Thymus (tissue), 11 donors: Measurements from ENCODE around the gene CDKL5. TPM values are rescaled to one million over a fixed set of nuclear protein-coding genes. Genes with fewer than 3 reads are reported as not detected.

Experiments used
- DNase-seq, 9 donors: peaks; one replicate each; pipeline ENCODE4 v3.0.0-alpha.2; 2013; ENCODE audit warnings: low spot score in 9 of 9, low read depth in 6 of 9, missing footprints in 1 of 9
- H3K27ac ChIP-seq, 2 donors: one replicate each; pipeline ENCODE4 v1.5.1; 2013; ENCODE audit warnings: control low read depth in 1 of 2, low read depth in 1 of 2, low read length in 1 of 2, mild to moderate bottlenecking in 1 of 2, moderate library complexity in 1 of 2
- H3K27me3 ChIP-seq, 2 donors: one replicate each; pipeline ENCODE4 v1.5.1; 2013; ENCODE audit warnings: low read length in 1 of 2; ENCODE audit not compliant: control insufficient read depth in 2 of 2, insufficient read depth in 1 of 2
- H3K36me3 ChIP-seq, 2 donors: one replicate each; pipeline ENCODE4 v1.5.1; 2013; ENCODE audit warnings: low read length in 1 of 2, mild to moderate bottlenecking in 1 of 2, moderate library complexity in 1 of 2; ENCODE audit not compliant: control insufficient read depth in 2 of 2, insufficient read depth in 2 of 2
- H3K4me1 ChIP-seq, 2 donors: one replicate each; pipeline ENCODE4 v1.5.1; 2013; ENCODE audit warnings: low read length in 2 of 2; ENCODE audit not compliant: control insufficient read depth in 2 of 2, insufficient read depth in 2 of 2
- H3K4me3 ChIP-seq, 2 donors: one replicate each; pipeline ENCODE4 v1.5.1; 2013; ENCODE audit warnings: low read length in 2 of 2, control low read depth in 1 of 2, mild to moderate bottlenecking in 1 of 2
- H3K9me3 ChIP-seq, 2 donors: one replicate each; pipeline ENCODE4 v1.5.1; 2013; ENCODE audit warnings: low read length in 1 of 2, mild to moderate bottlenecking in 1 of 2; ENCODE audit not compliant: control insufficient read depth in 2 of 2, insufficient read depth in 1 of 2
- WGBS: extraction: QIAGEN DNeasy Blood & Tissue Kit; methylation state at CpG from one replicate; pipeline ENCODE4 v1.1.7; 2013; 5-methylcytosine and 5-hydroxymethylcytosine counted together
- polyA plus RNA-seq: library from polyadenylated mRNA; stranded (reverse); fragments of 200-250 nt; gene quantifications from one replicate; pipeline ENCODE4 v1.2.3, GENCODE V29; 2013
- total RNA-seq: library from RNA; stranded (reverse); fragments of 120-200 nt; gene quantifications from one replicate; pipeline ENCODE4 v1.2.4, GENCODE V29; 2013
- donor health status: healthy.

CDKL5 gene
- total and polyA plus RNA-seq, 2 donors: 0.98 to 4.5 TPM

- DNase-seq: no peak
- H3K4me1 ChIP-seq: no peaks in the 10 kb centered on the region
- WGBS: 97% methylated on average over 2 of the region's 2 CpGs
These were observed 120.4 kb downstream of the CDKL5 start for GRCh38 chrX:18545771-18546170.

GRCh38 chrX:18548996-18549395 is 123.6 kb downstream of the CDKL5 start:
- 99% methylated on average over 3 of the region's 3 CpGs for WGBS
- H3K9me3 ChIP-seq: no peaks in the 10 kb centered on the region
- H3K36me3 ChIP-seq: no peaks in the 10 kb centered on the region
- no peaks in the 10 kb centered on the region for H3K4me1 ChIP-seq
- H3K27me3 ChIP-seq: no peaks in the 10 kb centered on the region
- no peak overlapping the region for H3K4me3 ChIP-seq
- no peak for DNase-seq
- H3K27ac ChIP-seq: no peak overlapping the region

More at GRCh38 chrX:18545771-18546170, 120.4 kb downstream of the CDKL5 start:
- H3K4me3 ChIP-seq: no peak overlapping the region
- H3K27me3 ChIP-seq: no peaks in the 10 kb centered on the region
- H3K27ac ChIP-seq: no peak overlapping the region
- H3K36me3 ChIP-seq: no peaks in the 10 kb centered on the region
- H3K9me3 ChIP-seq: no peaks in the 10 kb centered on the region

- 94% methylated on average over 1 of the region's 1 CpG for WGBS
- Histone ChIP-seq H3K9me3 (no peaks in the 10 kb centered on the region), H3K27me3 (no peaks in the 10 kb centered on the region), H3K27ac (no peak overlapping the region), H3K36me3 (no peaks in the 10 kb centered on the region), H3K4me3 (no peak overlapping the region), H3K4me1 (no peaks in the 10 kb centered on the region)
- no peak for DNase-seq
These were observed 124.2 kb downstream of the CDKL5 start for GRCh38 chrX:18549643-18550042.

DNA sequence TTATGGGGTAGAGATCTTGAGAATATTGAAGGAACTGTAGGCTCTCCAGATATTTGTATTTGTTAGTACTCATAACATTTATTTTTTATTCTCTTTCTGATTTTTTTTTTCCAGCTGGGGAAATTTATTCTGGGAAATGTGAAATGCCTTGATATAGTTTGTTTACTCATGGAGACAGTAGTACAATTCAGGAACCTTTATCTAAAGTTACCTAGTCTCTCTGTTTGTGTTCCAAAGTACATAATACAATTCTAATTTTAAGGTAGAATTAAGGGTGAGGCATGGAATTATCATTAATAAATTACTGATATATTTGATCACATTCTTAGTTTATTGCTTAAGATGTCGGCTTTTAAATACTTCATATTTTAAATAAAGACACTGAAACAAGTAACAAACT is 132.5 kb downstream of the CDKL5 start:
- no peaks in the 10 kb centered on the region for H3K4me1 ChIP-seq
- H3K36me3 ChIP-seq: no peaks in the 10 kb centered on the region
- DNase-seq: no peak
- H3K9me3 ChIP-seq: no peaks in the 10 kb centered on the region
- no peak overlapping the region for H3K4me3 ChIP-seq
- WGBS: 100% methylated on average over 1 of the region's 1 CpG
- no peak overlapping the region for H3K27ac ChIP-seq
- no peaks in the 10 kb centered on the region for H3K27me3 ChIP-seq

GRCh38 chrX:18558799-18559198 is 133.4 kb downstream of the CDKL5 start:
- Histone ChIP-seq H3K27ac (no peak overlapping the region), H3K27me3 (no peaks in the 10 kb centered on the region), H3K4me3 (no peak overlapping the region), H3K4me1 (no peaks in the 10 kb centered on the region), H3K36me3 (no peaks in the 10 kb centered on the region), H3K9me3 (no peaks in the 10 kb centered on the region)
- no peak for DNase-seq
- WGBS: 95% methylated on average over 3 of the region's 3 CpGs

- Histone ChIP-seq H3K27me3 (no peaks in the 10 kb centered on the region), H3K9me3 (no peaks in the 10 kb centered on the region)
- WGBS: 91% methylated on average over 1 of the region's 1 CpG
These were observed 135.6 kb downstream of the CDKL5 start for GRCh38 chrX:18561020-18561419.

GRCh38 chrX:18565727-18566126 is 140.3 kb downstream of the CDKL5 start:
- no peak for DNase-seq
- no peaks in the 10 kb centered on the region for H3K36me3 ChIP-seq
- H3K9me3 ChIP-seq: no peaks in the 10 kb centered on the region
- no peaks in the 10 kb centered on the region for H3K27me3 ChIP-seq
- H3K27ac ChIP-seq: no peak overlapping the region
- no peaks in the 10 kb centered on the region for H3K4me1 ChIP-seq
- 100% methylated on average over 1 of the region's 1 CpG for WGBS
- no peak overlapping the region for H3K4me3 ChIP-seq

More at GRCh38 chrX:18561020-18561419, 135.6 kb downstream of the CDKL5 start:
- Histone ChIP-seq H3K36me3 (no peaks in the 10 kb centered on the region), H3K27ac (no peak overlapping the region), H3K4me1 (no peaks in the 10 kb centered on the region), H3K4me3 (no peak overlapping the region)
- DNase-seq: no peak

GRCh38 chrX:18566748-18567147 is 141.3 kb downstream of the CDKL5 start:
- Histone ChIP-seq H3K27me3 (no peaks in the 10 kb centered on the region), H3K4me1 (no peaks in the 10 kb centered on the region), H3K9me3 (no peaks in the 10 kb centered on the region), H3K4me3 (no peak overlapping the region), H3K36me3 (no peaks in the 10 kb centered on the region), H3K27ac (no peak overlapping the region)
- no peak for DNase-seq
- 100% methylated on average over 3 of the region's 3 CpGs for WGBS

GRCh38 chrX:18573556-18573955 is 148.1 kb downstream of the CDKL5 start:
- 98% methylated on average over 3 of the region's 3 CpGs for WGBS
- H3K36me3 ChIP-seq: no peaks in the 10 kb centered on the region
- H3K9me3 ChIP-seq: no peaks in the 10 kb centered on the region
- no peak overlapping the region for H3K4me3 ChIP-seq
- no peaks in the 10 kb centered on the region for H3K4me1 ChIP-seq
- H3K27ac ChIP-seq: no peak overlapping the region
- DNase-seq: no peak
- H3K27me3 ChIP-seq: no peaks in the 10 kb centered on the region

DNA sequence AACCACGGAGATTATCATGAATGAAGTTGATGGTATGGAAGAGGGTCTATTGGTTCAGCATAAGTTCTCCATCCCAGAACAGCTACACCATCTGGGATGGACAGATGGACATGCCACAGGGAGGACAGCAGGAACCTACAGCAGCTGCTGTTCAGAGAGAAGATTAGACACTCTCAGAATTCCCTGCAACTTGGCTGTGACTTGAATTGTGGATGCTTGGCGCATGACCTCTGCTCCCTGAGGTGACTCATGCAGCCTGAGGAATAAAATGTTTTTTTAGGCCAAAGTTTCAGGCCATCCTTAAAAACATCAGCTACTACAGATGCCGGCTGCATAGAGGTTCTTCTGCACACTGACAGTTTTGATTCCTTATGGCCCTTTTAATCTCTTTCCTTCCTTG is 149.2 kb downstream of the CDKL5 start:
- WGBS: 95% methylated on average over 3 of the region's 3 CpGs
- no peak for DNase-seq

More for the DNA sequence above, 149.2 kb downstream of the CDKL5 start:
- no peak overlapping the region for H3K27ac ChIP-seq
- H3K36me3 ChIP-seq: no peaks in the 10 kb centered on the region
- H3K4me3 ChIP-seq: no peak overlapping the region
- H3K4me1 ChIP-seq: no peaks in the 10 kb centered on the region
- no peaks in the 10 kb centered on the region for H3K9me3 ChIP-seq
- H3K27me3 ChIP-seq: no peaks in the 10 kb centered on the region
